B cell (primary cell): ENCODE measurements around the gene DLG1. TPM values are rescaled to one million over a fixed set of nuclear protein-coding genes. Genes with fewer than 3 reads are reported as not detected.
A peak's percentile ranks its signal among the peaks of the same experiment; 100 is the strongest.

ENCODE experiments used
- ATAC-seq: fragments of 200-7000 bp; cut with Tn5 transposase; one replicate; pipeline ENCODE4 v1.10.0; 2021; ENCODE audit warnings: low read depth, mild to moderate bottlenecking, moderate number of reproducible peaks, moderate library complexity
- CTCF ChIA-PET: fragments of 350-600 bp; sonication (Branson Sonifier 250); formaldehyde crosslinking; loops from one replicate; lab custom pipeline; 2021; ENCODE audit warnings: antibody characterized with exemption, inconsistent platforms; lab: Charles Lee
- POLR2A ChIA-PET: fragments of 350-600 bp; sonication (Branson Sonifier 250); formaldehyde crosslinking; loops from one replicate; lab custom pipeline; 2021; ENCODE audit warnings: antibody characterized with exemption; lab: Charles Lee
- DNase-seq: peaks from one replicate; pipeline ENCODE4 v3.0.0; 2013
- H2AFZ ChIP-seq: 2 replicates; pipeline ENCODE4 v1.6.1; 2012; ENCODE audit warnings: mild to moderate bottlenecking, low read depth, low read length; ENCODE audit not compliant: insufficient read depth, poor library complexity, severe bottlenecking
- H3K27ac ChIP-seq, 2 donors: 1 replicate in 1 of 2; 2 replicates in 1 of 2; pipeline ENCODE4 v1.5.1; 2012 to 2013; ENCODE audit warnings: low read length in 2 of 2, mild to moderate bottlenecking in 2 of 2, moderate library complexity in 1 of 2
- H3K27me3 ChIP-seq, 4 experiments: fragments of 200-600 bp in 1 of 4; sonication (generic) in 1 of 4; replicated peaks in 1 of 4; 1 replicate in 2 of 4; 2 replicates in 2 of 4; pipeline versions ENCODE4 v1.6.1 to v1.7.0; 2013 to 2016; ENCODE audit warnings: low read length in 3 of 4, mild to moderate bottlenecking in 2 of 4, mixed read lengths in 1 of 4, moderate library complexity in 1 of 4; ENCODE audit not compliant: insufficient read depth in 4 of 4, control insufficient read depth in 3 of 4; ENCODE audit errors: control extremely low read depth in 1 of 4
- H3K36me3 ChIP-seq, 2 experiments: replicated peaks in 1 of 2; 1 replicate in 1 of 2; 2 replicates in 1 of 2; pipeline versions ENCODE4 v1.6.1 to v1.7.1; 2013; ENCODE audit warnings: low read length in 1 of 2; ENCODE audit not compliant: insufficient read depth in 2 of 2, control insufficient read depth in 1 of 2; ENCODE audit errors: control extremely low read depth in 1 of 2, extremely low read depth in 1 of 2
- H3K4me1 ChIP-seq, 2 donors: fragments of 200-600 bp in 1 of 2; sonication (generic) in 1 of 2; 1 replicate in 1 of 2; 2 replicates in 1 of 2; pipeline versions ENCODE4 v1.5.1 to v1.6.1; 2013 to 2017; ENCODE audit warnings: low read length in 2 of 2; ENCODE audit not compliant: control insufficient read depth in 2 of 2, insufficient read depth in 2 of 2
- H3K4me2 ChIP-seq: replicated peaks from 2 replicates; pipeline ENCODE3; 2012; ENCODE audit warnings: mild to moderate bottlenecking, low read depth, low read length; ENCODE audit not compliant: poor library complexity, severe bottlenecking
- H3K4me3 ChIP-seq, 5 experiments: fragments of 200-600 bp in 1 of 5; sonication (generic) in 1 of 5; 1 replicate in 3 of 5; 2 replicates in 2 of 5; pipeline versions ENCODE4 v1.5.1 to v1.7.0; 2011 to 2016; ENCODE audit warnings: low read length in 4 of 5, mild to moderate bottlenecking in 4 of 5, low read depth in 2 of 5, control low read depth in 1 of 5, moderate library complexity in 1 of 5; ENCODE audit not compliant: insufficient read depth in 1 of 5; ENCODE audit errors: control extremely low read depth in 1 of 5, extremely low read depth in 1 of 5
- H3K79me2 ChIP-seq: fragments of 200-600 bp; sonication (generic); one replicate; pipeline ENCODE4 v1.6.0; 2016; ENCODE audit warnings: low read length; ENCODE audit not compliant: control insufficient read depth, insufficient read depth
- H3K9ac ChIP-seq: fragments of 200-600 bp; sonication (generic); 2 replicates; pipeline ENCODE4 v1.6.1; 2017; ENCODE audit warnings: mild to moderate bottlenecking, low read length, moderate library complexity
- H3K9me3 ChIP-seq, 3 donors: one replicate each; pipeline versions ENCODE4 v1.6.1 to v1.7.1; 2013; ENCODE audit warnings: low read length in 2 of 3; ENCODE audit not compliant: control insufficient read depth in 2 of 3, insufficient read depth in 1 of 3; ENCODE audit errors: control extremely low read depth in 1 of 3
- H4K20me1 ChIP-seq: 2 replicates; pipeline ENCODE4 v1.6.0; 2012; ENCODE audit warnings: mild to moderate bottlenecking, low read length; ENCODE audit not compliant: insufficient read depth, control insufficient read depth, poor library complexity, severe bottlenecking
- H3K27ac Mint-ChIP-seq: one replicate; pipeline ENCODE4 v1.8.0; 2021; ENCODE audit warnings: mixed read lengths
- H3K27me3 Mint-ChIP-seq: one replicate; pipeline ENCODE4 v1.8.0; 2021; ENCODE audit warnings: mixed read lengths
- H3K4me1 Mint-ChIP-seq: one replicate; pipeline ENCODE4 v1.8.0; 2021; ENCODE audit warnings: mixed read lengths
- H3K4me3 Mint-ChIP-seq: one replicate; pipeline ENCODE4 v1.8.0; 2021; ENCODE audit warnings: mixed read lengths
- H3K9me3 Mint-ChIP-seq: one replicate; pipeline ENCODE4 v1.8.0; 2022; ENCODE audit warnings: mixed read lengths; ENCODE audit not compliant: insufficient read depth
- CTCF ChIP-seq: fragments of 200-600 bp; IDR thresholded peaks from one replicate; pipeline ENCODE4 v1.8.0; 2022; ENCODE audit warnings: antibody characterized with exemption, mild to moderate bottlenecking
- EZH2 ChIP-seq: IDR thresholded peaks from 2 replicates; pipeline ENCODE4 v1.6.1; 2012; ENCODE audit warnings: borderline replicate concordance, low read depth, mild to moderate bottlenecking, moderate library complexity, low read length; ENCODE audit not compliant: insufficient read depth, poor library complexity, severe bottlenecking
- WGBS: methylation state at CpG from one replicate; pipeline ENCODE4 v1.1.5; 2013; ENCODE audit warnings: missing lambda C conversion rate; ENCODE audit not compliant: insufficient coverage; 5-methylcytosine and 5-hydroxymethylcytosine counted together
- intact Hi-C: fragments of 100-400 bp; cut with micrococcal nuclease; formaldehyde crosslinking; loops from one replicate; pipeline ENCODE4 v1.10.0; 2022
- polyA plus RNA-seq: library from polyadenylated mRNA; depleted of rRNA; stranded (reverse); fragments of >200 nt; gene quantifications from 2 replicates; pipeline ENCODE4 v1.2.3, GENCODE V29; 2012
- total RNA-seq, 2 donors: library from RNA; stranded (reverse); fragments of 120-200 nt in 1 of 2; gene quantifications; 1 replicate in 1 of 2; 2 replicates in 1 of 2; pipeline versions ENCODE4 v1.2.3 to v1.2.4, GENCODE V29; 2013 to 2022

DLG1 gene
- total and polyA plus RNA-seq, 2 donors (not counting 1 experiment from before 2014, with no cell fraction given) = 23.4 to 114 TPM

GRCh38 chr3:197209366-197210260 lies 88.8 kb downstream of the DLG1 start:
- Histone ChIP-seq H3K27me3 (no peaks in the 10 kb centered on the region), H3K9me3 (peaks cover 0 to 5% (median 1%) of the 10 kb centered on the region in 3 donors), H3K4me1 (peaks cover 0 to 16% of the 10 kb centered on the region in 2 donors), H4K20me1 (peaks cover 31% of the 10 kb centered on the region), H3K9ac (peak overlapping the region; percentile 1), H3K4me3 (no peak overlapping the region), H3K4me2 (peak overlapping the region; percentile 7), H3K79me2 (peaks cover 85% of the 10 kb centered on the region), H3K27ac (no peak overlapping the region), H2AFZ (no peak overlapping the region), H3K36me3 (no peaks in the 10 kb centered on the region)
- ChIA-PET POLR2A (no interaction called here), CTCF (interaction anchor here (1.5 kb wide), 1 partner anchor 15 kb away, joined by 3 read pairs; no protein-coding TSS in a partner anchor)
- no peaks in the 10 kb centered on the region for H3K27me3 Mint-ChIP-seq
- TF ChIP-seq CTCF (no peak), EZH2 (no peak)
- intact Hi-C loops = no loop called here
- H3K4me1 Mint-ChIP-seq = peaks cover 39% of the 10 kb centered on the region
- peaks cover 4% of the 10 kb centered on the region for H3K9me3 Mint-ChIP-seq
- ATAC-seq (no peak), DNase-seq (no peak)
- H3K27ac Mint-ChIP-seq = no peak overlapping the region
- no peak overlapping the region for H3K4me3 Mint-ChIP-seq

- 100% methylated on average over 3 of the region's 9 CpGs for WGBS
- Mint-ChIP-seq H3K27me3 (no peaks in the 10 kb centered on the region), H3K4me3 (no peak overlapping the region), H3K9me3 (peaks cover 3% of the 10 kb centered on the region), H3K27ac (no peak overlapping the region), H3K4me1 (peaks cover 58% of the 10 kb centered on the region)
- H3K27ac ChIP-seq = no peak overlapping the region
- ChIA-PET POLR2A (no interaction called here), CTCF (no interaction called here)
- no peak overlapping the region for H3K4me2 ChIP-seq
- ATAC-seq = no peak
- H4K20me1 ChIP-seq = peaks cover 43% of the 10 kb centered on the region
- H3K9ac ChIP-seq = no peak overlapping the region
- TF ChIP-seq CTCF = no peak
- TF ChIP-seq EZH2 = no peak
- H3K4me1 ChIP-seq = peaks cover 0 to 16% of the 10 kb centered on the region in 2 donors
- H3K79me2 ChIP-seq = peaks cover 92% of the 10 kb centered on the region
- intact Hi-C loops = no loop called here
- no peak overlapping the region for H2AFZ ChIP-seq
- DNase-seq = no peak
- H3K36me3 ChIP-seq = no peaks in the 10 kb centered on the region
- H3K4me3 ChIP-seq = no peak overlapping the region
- peaks cover 0 to 1% (median 0%) of the 10 kb centered on the region in 3 donors for H3K9me3 ChIP-seq
- H3K27me3 ChIP-seq = no peaks in the 10 kb centered on the region
Observed at GRCh38 chr3:197206913-197207312, 91.5 kb downstream of the DLG1 start.
